UCSD-AML1 (cell line): ENCODE measurements around the gene PSME1.
"Not testable (repeated sequence)": the region's sequence is repeated elsewhere in the genome, so short reads cannot be mapped to it uniquely, and the experiment has no call there.

Experiments
- DNase-seq: peaks from one replicate; lab custom pipeline; 2025; ENCODE audit not compliant: unreplicated experiment; lab: John Stamatoyannopoulos, UW

Gene PSME1

DNA sequence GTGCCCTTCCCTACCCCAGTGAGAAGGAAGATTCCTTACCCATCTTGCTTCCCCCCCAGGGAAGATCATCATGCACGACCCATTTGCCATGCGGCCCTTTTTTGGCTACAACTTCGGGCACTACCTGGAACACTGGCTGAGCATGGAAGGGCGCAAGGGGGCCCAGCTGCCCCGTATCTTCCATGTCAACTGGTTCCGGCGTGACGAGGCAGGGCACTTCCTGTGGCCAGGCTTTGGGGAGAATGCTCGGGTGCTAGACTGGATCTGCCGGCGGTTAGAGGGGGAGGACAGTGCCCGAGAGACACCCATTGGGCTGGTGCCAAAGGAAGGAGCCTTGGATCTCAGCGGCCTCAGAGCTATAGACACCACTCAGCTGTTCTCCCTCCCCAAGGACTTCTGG is 32.5 kb upstream of the PSME1 start:
- DNase-seq: no peak

DNA sequence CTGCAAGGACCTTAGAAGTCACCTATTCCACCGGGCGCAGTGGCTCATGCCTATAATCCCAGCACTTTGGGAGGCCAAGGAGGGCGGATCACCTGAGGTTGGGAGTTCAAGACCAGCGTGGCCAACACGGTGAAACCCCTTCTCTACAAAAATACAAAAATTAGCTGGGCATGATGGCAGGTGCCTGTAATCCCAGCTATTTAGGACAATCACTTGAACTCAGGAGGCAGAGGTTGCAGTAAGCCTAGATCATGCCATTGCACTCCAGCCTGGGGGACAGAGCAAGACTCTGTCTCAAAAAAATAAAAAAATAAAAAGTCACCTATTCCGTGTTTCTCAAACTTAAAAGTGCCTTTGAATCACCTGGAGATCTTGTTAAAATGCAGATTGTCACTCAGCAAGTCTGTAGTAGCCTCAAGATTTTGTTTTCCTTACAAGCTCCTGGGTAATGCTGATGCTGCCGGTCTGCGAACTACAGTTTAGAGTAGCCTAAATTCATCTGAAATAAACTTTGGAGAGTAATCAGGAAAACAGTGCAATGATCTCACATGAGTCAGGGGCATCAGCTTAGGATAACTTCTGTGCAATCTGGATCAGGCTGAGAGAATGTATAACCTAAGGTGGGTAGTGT is 30.3 kb upstream of the PSME1 start:
- DNase-seq: not testable (repeated sequence)

- no peak for DNase-seq
Observed at GRCh38 chr14:24106672-24107271, 29.2 kb upstream of the PSME1 start.

- DNase-seq: no peak
Observed at GRCh38 chr14:24108336-24108874, 27.6 kb upstream of the PSME1 start.

DNA sequence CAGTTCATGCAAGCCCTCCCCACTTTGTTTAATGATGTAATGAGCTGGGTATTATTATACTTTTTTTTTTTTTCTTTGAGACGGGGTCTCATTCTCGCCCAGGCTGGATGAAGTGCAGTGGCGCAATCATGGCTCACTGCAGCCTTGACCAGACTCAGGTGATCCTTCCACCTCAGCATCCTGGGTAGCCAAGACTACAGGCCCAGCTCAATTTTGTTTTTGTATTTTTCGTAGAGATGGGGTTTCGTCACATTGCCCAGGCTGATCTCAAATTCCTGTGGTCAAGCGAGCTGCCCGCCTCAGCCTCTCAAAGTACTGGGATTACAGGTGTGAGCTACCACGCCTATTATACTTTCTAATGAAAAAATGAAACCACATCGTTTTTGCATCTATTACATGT is 25.9 kb upstream of the PSME1 start:
- no peak for DNase-seq

GRCh38 chr14:24110523-24110922 is 25.5 kb upstream of the PSME1 start:
- DNase-seq: no peak

DNA sequence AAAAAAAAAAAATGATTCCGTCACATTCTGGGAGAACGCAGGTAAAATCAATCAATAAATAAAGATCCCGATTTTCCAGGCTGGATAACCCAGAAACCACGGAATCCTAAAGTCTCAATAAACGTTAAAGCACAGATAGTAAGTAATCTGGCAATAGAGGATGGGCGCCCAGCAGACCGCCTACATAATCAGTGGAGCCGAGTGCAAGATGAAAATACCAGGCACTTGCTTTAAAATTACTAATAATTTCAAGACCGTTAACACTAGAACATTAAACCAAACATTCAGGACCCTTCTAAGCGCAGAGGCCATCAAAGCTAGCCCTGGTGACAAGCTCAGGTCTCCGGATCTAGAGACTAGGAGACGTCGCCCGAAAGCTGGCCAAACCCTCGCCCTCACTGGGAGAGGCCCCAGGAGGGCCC is 22.6 kb upstream of the PSME1 start:
- no peak for DNase-seq

GRCh38 chr14:24113801-24114531 is 22.0 kb upstream of the PSME1 start:
- peak; percentile 92 for DNase-seq

DNA sequence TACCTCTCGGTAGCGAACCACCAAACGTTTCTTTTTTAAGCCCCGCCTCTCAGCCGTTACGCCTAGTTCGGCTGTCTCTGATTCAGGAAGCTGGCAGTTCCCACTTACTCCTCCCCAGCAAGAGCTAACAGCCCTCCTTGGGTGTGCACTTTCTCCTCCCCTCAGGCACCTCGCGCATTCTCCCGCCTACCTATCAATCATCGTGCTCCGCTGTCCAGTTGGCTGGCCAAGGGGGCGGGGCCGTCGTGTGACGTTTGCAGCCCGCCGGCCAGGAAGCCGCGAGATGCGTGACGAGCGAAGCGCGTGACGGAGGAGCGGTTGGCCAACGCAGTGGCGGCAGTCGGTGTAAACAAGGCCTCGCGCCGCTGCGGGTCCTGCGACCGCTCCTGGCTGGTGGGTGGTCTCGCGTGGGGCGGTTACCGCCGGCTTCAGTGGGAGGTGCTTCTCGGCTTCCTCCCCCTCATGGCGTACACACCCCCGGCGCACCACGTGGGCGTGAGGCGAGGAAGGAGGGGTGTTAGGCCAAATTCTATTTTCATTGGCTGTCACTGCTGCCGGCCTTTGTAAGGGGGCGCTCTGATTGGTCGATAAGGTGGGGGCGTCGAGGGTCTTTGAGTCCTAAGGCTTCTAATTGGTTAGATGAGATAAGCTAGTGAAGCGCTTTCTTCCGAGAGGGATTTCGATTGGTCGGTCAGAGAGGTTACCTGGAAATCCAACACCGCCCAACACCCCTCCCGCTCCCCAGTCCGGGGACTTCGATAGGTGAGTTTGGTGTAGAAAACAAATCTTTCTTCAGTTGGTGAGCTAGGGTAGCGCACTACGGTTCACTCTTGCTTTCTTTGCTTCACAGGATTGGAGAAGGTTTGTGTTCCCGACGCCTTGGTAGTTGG is 21.2 kb upstream of the PSME1 start, which contains the start of the genes DCAF11 and NRL:
Gene DCAF11 (plus strand): TSS at position 246 of the 890 bp plus-strand sequence. CDS start 818 bp downstream, outside the sequence.
Gene NRL (minus strand): TSS at position 418 of the 890 bp plus-strand sequence. CDS start 32,101 bp downstream, outside the sequence.
- peak; percentile 99 for DNase-seq

DNA sequence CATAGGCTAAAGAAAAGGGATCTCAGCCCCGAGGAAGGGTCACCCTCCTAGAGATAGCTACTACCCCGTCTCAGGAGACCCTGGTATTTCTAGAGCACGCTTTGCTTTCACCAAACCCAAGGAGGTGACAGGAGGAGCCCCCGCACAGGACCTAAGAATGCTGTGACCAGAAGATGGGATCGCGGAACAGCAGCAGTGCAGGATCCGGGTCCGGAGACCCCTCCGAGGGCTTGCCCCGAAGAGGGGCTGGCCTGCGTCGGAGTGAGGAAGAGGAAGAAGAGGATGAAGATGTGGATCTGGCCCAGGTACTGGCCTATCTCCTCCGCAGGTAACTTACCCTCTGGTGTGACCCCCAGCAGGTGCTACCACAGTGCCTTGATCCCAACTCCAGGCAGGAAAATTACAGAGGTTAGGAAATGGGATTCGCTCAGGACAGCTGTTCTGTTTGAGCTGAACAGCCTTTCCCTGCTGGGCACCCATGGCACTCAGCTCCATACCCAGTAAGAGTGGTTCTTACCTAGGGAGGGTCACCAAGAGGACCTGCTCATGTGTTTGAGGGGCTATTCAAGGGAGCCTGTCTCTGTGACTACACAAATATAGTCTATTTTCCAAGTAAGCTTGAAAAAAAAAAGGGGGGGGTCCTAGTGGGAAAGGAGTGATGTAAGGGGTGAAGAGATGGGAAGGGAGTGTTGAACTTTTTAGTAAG is 20.4 kb upstream of the PSME1 start:
- no peak for DNase-seq

GRCh38 chr14:24116128-24116814 is 19.7 kb upstream of the PSME1 start:
- no peak for DNase-seq

DNA sequence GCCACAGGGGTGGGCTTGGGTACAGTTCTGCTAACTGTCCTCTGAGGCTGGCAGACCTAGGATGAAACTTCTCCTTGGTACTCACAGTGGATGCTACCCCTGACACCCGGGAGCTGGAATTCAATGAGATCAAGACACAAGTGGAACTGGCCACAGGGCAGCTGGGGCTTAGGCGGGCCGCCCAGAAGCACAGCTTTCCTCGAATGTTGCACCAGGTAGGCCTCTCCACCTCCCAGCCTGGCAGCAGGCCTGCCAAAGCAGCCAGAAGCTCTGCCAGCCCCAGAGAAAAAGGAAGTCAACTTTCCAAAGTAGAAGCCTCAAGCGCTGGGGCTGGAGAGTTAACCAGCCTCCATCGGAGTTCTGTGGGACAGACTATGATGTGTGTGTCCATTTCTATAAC is 18.8 kb upstream of the PSME1 start:
- DNase-seq: no peak

DNA sequence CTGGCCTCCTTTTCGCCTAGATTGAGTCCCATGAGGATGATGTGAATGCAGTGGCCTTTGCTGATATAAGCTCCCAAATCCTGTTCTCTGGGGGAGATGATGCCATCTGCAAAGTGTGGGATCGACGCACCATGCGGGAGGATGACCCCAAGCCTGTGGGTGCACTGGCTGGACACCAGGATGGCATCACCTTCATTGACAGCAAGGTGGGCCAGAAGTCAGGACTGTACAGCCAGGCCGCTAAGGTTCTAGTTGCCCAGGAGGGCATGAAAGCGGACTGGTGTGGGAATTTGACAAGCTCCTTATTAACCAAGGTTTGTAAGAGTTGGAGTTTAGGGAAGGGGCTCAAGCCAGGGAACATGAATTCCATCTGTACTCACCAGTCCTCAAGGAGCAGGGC is 16.3 kb upstream of the PSME1 start:
- DNase-seq: no peak

- no peak for DNase-seq
Observed at GRCh38 chr14:24121210-24121609, 14.8 kb upstream of the PSME1 start.

DNA sequence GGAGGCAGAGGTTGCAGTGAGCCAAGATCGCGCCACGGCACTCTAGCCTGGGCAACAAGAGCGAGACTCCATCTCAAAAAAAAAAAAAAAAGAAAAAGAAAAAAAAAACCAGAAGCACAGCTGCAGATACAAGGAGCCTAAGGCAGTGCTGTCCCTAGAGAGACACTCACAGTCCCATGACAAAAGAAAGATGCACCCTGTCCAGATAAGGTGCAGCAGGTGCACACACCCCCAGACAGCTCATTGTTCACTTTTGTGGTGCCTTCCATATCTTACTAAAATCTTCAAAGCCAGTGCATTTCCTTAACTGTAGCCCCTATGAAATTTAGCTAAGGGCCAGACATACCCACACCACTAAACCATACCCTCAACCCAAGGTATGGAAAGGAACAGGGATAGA is 13.6 kb upstream of the PSME1 start:
- no peak for DNase-seq

DNA sequence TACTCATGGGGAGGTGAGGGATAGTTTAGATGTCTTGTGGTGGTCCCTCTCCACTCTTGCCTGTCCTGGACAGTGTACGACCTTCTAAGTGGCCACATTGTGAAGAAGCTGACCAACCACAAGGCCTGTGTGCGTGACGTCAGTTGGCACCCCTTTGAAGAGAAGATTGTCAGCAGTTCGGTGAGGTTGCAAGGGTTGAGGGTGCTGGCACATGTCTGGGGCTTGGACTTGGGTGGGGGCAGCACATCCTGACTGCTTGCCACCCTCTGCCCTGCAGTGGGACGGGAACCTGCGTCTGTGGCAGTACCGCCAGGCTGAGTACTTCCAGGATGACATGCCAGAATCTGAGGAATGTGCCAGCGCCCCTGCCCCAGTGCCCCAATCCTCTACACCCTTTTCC is 13.1 kb upstream of the PSME1 start:
- no peak for DNase-seq

- DNase-seq: no peak
Observed at GRCh38 chr14:24123424-24124417, 12.3 kb upstream of the PSME1 start.

DNA sequence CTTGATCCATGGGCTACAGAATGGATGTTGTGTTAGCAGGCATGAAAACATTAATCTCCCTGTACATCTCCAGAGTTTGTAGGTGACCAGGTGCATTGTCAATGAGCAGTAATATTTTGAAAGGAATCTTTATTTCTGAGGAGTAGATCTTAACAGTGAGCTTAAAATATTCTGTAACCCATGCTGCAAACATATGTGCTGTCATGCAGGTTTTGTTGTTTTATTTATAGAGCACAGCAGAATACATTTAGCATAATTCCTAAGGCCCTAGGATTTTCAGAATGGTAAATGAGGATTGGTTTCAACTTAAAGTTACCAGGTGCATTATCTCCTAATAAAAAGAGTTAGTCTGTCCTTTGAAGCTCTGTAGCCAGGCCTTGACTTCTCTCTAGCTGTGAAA is 9.1 kb upstream of the PSME1 start:
- no peak for DNase-seq
